Cerebellar nuclear complex (tissue), 1 donor: ENCODE data around the gene SUN5.

Experiments used
- DNase-seq, 2 experiments: peaks; one replicate each; lab custom pipeline; 2025; lab: John Stamatoyannopoulos, UW

Gene SUN5

DNA sequence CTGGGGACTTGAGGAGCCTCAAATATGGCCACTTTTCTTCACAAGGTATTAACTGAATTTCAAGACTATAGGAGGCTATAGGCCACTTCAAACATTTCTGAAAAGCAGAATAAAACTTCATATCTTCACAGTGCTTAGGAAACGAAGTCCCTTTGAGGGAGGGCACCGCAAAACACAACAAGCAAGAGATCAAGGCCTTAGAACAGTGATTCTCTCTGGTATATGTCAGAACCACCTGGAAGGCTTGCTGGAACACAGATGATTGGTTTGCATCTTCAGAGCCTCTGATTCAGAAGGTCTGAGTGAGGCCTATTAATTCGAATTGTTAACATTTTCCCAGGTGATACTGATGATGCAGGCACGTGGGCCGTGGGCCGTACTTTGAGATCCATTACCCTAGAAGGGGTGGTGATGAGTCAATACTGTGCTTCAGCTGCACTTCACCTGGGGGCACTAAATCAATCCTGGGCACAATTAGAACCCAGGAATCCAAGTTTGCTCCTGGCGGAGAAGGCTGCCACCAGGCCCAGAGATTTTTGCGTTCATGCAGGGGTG lies 10.7 kb downstream of the SUN5 start:
- no peak for DNase-seq

DNA sequence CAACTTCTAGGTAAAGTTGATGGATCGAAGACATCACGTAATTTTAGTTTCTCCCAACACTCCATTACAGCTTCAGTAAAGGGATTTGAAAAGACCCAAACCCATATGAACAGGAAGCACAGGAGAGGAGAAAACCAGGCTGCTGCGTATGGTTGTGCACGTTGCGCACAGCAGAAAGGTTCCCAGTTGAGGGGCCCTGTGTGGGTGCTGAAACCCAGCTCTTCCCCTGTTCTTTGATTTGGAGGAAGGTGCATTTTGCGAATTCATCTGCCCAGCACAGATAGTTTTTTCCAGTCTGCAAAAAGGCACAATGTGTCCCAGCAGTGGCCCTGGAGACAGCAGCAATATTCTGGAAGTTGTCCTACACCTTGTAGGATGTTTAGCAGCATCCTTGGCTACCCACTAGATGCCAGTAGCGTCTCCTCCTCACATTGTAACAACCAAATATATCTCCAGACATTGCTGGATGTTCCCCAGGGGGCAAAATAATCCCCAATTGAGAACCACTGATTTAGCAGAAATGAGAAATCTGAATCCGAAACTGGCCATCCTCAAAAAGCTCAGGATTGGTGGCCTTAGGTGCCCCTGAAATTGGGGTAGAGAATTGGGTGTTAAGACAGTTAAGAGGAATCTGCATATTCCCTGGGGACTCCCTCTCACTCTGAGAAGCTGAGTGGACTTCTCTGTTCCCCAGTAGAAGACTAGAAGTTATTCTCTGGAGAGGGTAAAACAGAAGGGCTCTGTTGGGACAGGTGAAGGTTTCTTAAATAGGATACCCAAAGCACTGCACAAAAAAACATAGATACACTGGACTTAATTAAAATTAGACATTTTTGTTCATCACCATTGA lies 12.2 kb downstream of the SUN5 start:
- no peak for DNase-seq

DNA sequence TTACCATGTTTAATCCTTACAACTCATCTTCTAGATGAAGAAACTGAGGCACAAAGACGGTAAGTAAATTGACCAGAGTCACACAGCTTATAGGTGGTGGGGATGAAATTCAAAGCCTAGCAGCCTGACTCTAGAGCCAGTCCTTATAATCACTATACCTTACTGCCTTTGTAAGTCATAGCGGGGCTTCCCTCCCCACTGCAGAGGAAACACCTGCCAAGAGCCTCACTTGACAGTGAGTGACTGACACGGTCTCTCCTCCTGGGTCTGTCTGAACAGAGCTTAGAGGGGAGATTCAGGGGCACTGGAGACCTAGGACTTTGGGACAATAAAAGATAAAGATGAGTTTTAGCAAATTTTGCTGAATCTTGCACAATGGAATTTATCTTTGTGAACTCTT lies 12.8 kb downstream of the SUN5 start:
- no peak for DNase-seq

DNA sequence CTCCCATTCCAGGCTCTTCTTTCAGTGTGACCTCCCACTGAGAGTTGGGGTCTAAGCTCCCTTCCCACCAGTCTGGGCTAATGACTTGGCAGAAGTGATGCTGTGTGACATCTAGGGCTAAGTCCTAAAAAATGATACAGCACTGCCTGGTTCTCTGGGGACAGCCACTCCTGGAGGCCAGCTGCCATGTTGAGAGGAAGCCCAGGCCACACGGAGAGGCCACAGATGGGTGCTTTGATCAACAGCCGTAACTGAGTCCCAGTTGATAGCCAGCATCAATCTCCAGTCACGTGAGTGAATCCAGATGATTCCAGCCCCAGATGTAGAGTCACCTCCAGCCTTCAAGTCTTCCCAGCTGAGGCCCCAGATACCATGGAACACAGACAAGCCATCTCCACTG lies 13.8 kb downstream of the SUN5 start:
- no peak for DNase-seq

DNA sequence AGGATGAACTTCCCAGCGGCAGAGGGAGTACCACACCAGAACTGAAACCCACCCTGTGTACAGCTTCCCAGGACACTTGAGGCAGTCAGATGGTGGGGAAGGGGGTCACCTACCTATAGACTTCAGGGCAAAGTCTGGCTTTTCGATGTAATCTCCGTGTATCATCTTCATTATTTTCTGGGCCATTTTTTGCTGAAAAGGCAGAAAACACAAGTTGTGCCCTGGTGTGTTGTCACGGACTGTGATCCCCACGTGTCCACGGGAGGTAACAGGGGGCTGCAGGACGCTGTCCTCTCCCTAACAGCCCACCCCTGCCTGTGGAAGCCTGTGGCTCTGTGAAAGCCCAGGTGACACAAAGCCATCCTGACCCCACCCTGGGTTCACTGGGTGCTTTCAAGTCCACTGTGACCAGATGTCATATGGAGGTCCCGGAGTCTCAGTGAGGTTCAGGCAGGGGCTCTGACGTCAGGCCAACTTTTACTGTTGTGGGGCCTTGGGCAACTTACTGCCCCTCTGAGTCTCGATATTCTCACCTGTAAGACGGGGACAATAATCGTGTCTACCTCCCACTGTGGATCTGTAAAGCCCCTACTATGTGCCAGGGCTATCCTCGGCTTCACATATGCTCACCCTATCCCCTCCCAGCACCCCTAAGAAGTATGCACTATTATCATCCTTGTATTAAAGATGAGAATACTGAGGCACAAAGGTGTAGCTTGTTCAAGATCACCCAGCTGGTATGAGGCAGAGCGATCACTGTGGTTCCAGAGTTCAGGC lies 14.5 kb downstream of the SUN5 start:
- no peak for DNase-seq

DNA sequence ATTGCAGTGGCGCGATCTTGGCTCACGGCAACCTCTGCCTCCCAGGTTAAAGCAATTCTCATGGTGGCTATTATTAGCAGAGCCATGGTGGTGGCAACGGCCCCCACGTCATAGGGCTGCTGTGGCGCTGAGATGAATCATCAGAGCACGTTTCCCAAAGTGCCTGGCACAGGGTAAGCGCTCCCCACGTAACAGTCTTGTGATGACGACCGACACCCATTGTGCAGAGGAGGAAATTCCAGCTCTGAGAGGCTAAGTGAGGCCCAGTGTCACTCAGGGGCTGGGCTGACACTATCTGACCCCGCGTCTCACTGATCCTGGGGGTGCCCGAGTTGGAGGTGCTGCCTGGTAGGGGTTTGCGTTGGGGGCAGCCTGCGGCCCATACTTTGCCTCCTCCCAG lies 16.2 kb downstream of the SUN5 start:
- DNase-seq = no peak

DNA sequence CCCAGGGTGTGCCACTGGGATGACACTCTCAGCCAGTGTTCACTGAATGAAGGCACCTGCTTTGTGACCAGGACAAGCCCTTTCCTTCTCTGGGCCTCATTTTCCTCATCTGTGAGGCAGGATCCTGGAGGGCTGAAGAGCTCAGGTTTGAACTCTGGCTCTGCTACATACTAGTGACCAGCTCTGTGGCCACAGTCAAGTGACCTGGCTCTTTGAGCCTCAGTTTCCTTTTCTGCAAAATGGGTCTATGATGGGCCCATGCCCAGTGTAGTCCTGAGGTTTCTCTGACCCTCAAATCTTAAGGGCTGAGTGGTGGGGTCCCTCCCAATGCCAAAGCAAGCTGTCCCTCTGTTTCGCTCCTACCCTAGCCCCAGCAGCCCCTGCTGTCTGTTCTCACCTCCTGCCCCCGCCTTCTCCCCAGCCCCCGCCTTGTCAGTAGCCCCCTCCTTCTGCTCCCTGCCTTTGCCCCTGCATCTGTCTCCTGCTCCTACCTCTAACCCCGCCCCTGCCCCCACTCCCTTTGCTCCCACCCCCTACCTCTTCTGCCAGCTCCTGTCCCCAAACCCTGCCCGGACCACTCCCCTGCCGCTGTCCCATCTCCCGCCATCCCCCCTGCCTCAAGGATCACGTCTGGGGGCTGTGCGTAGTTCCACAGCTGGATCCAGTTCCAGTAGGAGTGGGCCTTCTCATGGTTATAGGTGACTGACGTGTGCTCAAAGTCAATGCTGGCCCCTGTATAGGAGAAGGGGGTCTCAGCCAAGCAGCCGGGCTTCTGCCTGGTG lies 17.0 kb downstream of the SUN5 start:
- no peak for DNase-seq

DNA sequence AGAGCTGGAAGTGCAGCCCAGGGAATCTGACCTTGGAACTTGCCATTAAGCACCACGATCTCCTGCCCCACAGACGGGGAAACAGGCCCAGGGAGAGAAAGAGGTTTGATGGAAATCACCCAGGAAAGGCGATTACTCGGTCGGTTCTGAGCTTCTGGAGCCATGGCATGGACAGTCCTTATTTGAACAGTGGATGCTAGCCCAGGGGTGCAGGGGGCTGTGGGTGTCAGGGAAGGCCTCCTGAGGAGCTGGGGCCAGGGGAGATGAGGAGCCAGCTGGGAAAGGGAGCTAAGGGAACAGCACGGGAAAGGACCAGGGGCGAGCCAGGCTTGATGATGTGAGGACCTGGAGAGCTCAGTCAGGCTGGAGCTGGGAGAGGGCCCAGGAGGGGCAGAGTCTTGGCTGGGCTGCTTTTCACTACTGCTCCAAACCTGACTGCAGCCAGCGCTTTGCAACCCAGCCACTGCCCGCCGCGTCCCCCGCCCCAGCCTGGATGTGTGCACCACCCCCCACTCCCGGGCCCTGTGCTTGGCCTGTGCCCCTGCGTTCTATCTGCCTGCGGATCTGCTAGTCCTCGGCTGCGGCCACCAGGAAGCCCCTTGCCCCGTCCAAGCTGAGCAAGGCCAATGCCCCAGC lies 17.8 kb downstream of the SUN5 start:
- DNase-seq = no peak

DNA sequence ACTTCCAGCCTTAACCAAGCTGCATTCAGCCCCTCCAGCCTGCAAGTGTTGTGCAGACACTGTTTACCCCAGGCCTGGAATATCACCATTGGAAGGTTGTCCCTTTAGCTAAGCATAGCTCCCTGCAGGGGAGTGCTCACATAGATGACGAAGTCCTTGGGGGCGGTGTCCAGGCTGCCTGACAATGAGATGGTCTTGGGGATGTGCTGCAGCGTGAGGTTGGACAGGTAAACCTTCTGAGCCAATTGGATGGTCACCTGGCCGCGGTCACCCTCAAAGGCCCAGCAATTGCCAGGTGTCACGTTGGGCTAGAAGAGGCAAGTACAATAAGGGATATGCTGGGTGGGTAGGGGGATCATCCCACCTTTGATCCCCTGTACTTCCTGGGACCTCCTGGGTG lies 18.6 kb downstream of the SUN5 start:
- no peak for DNase-seq

DNA sequence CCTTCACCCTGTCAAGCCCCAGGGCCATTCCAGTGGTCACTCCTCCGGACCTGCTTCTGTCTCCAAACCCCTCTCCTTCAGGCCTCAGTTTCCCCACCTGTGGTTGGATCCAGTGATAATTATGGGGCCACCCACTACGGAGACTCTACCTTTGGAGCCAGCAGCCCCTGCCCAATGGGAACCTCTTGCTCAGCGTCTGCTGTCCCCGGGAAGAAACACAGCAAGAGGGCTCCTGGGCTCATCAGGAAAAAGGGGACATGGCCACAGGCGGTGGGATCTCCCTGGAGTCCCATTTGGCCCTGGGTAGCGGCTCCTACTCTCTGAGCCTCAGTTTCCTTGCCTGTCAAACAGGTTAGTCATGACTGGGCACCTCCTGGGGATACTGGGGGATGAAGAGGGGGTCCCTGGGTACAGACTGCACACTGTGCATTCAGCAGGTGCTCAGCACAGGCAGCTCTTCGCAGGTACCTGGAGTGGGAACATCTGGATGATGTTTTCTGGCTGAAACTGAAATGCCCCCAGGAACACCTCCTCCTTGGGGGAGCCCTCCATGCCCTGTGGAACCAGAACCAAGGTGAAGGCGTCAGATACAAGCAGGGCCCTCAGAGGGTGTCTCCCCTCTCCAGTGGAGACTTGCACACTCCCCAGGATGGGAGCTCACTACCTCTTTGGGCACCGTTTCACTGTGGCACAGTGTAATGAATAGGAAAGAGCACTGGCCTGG lies 19.4 kb downstream of the SUN5 start:
- DNase-seq = no peak

DNA sequence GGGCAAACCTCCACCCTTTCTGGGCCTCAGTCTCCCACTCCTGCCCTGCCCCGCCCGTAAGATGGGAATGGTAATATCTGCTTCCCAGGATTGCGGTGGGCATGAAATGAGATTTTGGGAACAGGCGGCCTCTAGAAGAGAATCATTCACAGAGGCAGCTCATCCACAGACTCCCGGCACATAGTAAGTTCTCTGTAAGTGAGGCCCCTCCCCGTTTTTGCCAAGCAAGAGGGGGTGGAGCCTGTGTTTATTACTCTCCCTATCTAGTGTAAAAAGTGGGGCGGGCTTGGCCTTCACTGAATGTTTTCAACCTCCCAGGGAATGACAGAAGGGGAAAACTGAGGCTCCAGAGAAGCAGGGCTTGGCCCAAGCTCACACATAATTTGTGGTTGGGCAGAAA lies 20.0 kb downstream of the SUN5 start:
- no peak for DNase-seq

DNA sequence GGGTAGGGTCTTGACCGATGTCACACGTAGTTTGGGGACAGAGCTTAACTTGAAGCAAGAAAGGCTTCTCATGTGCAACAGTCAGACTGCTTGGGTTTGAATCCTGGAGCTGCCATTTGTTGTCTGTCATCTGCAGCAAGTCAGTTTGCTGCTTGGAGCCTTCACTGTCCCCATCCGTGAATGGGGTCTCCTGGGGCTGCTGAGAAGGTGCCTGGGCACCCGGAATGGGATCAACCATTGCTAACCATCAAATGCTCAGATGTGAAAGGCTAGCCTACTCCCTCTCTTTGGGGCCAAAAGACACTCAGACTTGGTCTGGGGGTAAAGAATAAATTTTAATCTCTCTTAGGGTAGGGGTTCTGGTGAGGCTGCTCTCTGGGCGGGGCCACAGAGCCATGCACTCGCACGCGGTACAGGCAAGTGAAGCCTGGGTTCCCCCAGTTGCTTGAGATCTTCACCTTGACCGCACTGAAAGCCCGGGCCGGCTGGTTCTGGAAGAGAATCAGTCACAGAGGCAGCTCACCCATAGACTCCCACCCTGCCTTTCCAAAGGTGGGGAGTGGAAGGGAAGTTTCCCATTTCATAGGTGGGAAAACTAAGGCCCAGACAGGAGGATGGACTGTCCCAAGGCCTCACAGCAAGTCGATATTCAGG lies 20.6 kb downstream of the SUN5 start:
- DNase-seq = no peak

DNA sequence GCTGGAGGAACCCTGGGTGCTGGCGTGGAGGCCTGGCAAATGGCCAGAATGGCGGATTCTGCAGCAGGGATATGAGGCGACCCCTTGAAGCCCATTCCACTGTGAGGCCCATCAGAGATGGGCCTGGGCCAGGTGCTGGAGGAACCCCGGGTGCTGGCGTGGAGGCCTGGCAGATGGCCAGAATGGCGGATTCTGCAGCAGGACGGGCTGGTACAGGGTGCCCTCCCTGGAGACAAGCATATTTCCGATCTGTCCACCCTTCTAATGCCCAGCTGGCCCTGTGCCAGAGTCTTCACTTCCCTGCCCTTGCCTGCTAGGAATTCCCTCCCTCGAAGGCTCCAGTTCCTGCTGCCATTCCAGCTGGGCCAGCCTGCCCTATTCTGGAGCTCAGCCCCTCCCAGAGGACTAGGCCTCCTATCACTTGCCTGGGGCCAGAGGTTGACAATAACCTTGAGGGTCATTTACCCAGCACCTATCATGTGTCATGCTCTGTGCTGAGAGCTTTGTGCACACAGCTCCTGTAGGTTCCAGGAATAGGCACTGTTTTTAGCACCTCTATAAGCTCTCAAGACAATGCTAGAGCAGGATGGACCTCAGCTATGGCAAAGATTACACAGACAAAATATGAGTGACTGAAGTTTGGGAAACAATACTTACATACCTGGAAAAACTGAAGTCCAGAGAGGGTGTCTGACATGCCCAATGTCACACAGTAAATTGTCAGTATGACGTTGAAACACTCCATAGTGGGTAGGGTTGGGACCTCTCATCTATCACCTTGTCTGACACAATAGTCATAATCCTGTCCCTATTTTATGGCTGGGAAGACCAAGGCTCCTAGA lies 21.4 kb downstream of the SUN5 start:
- DNase-seq = no peak

DNA sequence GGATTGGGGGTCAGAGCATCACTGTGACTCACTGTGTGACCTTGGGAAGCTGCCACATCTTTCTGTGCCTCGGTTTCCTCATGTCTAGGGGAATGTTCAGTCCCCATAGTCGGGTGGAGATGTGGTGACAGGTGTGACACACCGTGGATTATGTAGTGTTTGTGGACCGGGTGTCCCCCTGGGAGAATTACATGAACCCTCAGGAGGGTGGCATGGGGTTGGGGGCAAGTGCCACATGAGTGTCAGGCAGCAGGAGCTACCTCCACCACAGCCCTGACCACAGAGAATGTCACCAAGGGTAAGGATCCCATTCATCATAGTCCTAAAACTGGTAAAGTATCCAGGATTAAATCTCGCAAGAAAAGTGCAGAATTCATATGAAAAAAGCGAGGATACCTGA lies 23.2 kb downstream of the SUN5 start:
- no peak for DNase-seq

DNA sequence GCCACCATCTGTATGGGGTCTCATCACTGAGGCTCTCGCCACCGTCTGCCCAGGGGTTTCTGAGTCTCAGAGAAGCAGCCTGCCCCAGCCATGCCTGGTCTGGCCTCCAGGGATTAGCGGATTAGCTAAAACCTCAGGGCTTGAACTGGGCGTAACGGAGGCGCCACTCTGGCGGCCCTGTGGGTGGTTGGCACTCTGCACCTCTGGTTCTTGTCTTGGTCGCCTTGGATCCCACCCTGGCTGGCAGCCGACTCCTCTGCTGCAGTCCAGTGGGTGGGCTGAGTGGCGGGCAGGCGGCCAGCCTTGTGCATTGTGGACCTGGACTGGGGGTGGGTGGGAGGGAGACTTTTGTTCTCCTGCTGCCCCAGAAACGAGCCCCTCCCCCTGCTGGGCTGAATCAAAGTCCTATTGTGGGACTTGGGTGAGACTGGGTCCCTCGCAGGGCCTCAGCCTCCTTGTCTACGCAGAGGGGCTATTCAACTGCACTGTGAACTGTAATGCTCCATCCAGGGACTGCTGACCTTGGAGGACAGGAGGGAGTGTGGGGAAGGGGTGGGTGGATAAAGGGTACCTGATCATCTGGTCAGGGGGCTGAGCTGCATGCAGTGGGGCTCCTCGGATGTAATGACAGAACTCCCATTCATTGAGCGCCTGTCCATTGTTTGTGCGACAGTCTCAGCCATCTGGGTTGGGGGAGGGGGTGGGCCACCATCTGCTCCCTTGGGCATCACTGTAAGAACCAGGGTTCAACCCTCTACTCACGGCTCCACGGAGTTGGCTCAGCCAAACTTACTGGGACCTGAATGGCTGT lies 23.9 kb downstream of the SUN5 start:
- no peak for DNase-seq

DNA sequence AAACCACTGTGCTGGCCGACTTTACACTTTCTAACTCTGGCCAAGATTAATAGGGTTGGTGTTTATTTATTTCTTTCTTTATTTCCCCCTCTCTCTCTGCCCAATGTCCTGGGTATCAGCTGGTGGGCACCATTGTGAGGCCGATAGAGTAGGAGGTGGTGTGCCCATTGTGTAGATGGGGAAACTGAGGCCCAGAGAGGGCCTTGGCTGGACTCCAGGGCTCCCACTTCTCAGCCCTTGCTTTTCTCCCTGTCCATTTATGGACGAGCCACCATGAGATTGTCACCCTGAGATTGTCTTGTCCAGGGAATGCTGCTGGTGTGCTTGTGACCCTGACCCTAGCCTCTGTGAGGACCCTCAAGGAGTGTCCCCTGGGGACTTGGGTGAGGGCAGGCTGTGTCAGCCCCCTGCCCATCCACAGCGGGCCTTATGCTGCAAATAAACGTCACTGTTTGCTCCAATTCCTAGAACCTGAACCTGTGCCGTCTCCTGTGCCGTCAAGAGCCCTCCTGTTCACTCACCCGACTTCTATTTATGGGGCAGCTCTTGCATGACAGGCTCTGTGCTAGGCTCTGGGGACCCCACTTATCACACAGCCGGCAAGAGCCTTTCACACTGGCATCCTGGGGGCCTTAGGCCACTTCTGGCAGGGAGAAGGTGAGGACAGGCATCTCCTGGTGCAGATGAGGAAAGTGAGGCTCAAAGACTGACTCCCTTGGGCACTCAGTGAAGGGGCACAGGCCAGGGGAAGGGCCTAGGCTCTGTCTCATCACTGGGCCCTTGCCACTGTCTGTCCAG lies 24.8 kb downstream of the SUN5 start:
- DNase-seq = no peak

DNA sequence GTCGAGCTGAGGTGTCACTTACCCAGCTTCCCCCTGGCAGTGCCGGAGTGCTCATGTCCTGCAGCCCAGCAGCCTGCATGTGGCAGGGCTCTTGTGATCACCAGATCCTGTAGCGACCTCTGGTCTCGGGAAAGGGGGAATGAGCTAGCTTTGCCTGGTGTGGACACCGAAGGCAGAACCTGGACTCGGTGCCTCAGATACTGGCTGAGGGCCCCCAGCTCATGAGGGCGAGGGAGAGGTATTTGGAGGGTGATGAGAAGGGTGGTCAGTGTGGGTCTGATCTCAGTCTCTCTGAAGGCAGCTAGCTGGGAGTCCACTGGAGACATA lies 26.3 kb downstream of the SUN5 start:
- no peak for DNase-seq
